Hematopoietic multipotent progenitor cell treated with erythropoietin and hydrocortisone succinate and interleukin-3 and kit ligand, for 8 days (in vitro differentiated cells): Measurements from ENCODE around the gene TIMM22.

Experiments used
- DNase-seq: peaks from one replicate; pipeline ENCODE4 v3.0.0-alpha.2; 2015

Gene TIMM22

DNA sequence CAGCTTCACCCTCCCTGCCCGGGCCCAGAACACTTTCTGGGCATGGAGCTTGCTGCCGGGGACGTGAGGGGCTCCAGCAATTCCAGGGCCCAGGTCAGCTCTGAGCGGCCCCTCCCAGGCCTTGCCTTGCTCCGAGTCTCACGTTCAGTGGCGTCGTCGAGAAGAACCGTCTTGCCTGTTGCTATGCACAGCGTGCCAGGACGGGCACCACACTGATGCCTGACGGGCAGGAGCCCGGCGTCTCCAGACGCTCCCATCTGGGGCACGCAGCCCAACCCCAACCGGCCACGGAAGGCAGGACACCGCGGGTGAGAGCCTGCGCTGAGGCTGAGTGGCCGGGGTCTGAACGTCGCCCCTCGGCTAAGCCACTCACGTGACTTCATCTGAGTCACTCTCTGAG lies 27.1 kb downstream of the TIMM22 start:
- DNase-seq = no peak

DNA sequence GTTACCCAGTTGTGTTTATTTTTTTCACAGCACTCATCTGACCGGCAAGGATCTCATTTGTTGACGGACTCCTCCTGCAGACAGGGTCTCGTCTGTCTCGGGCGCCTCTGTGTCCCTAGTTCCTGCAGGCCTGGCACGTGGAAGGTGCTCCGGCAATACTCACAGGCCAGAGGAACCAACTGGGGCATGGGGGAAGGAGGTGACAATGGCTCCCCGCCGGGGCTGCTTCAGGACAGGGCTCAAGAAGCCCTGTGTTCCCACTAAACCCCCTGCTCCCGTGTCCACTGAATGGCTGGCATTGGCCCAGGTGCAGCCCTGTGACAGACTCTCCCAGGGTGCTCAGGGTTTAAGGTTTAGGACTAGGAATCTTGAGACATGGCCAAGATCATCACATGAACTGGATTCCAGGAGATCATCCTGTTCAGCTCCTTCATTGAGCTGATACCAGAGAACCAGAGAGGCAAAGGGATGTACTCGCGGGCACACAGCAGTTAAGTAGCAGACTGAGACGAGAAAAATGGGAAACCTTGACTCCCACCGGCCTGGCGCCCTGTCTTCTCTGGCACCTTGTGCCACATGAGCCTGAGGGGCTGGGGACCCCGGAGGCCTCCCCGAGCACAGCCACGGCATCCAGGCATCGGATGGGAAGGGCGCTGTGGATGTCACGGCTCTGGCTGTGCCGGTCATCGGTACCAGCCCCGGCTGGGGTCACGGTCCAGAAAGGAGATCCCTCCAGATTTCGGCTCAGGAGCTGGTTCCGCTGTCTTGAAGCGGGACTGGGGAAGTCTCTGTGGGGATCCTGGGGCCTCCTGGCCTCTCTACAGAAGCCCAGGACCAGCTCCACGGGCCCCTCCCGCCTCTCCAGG lies 29.0 kb downstream of the TIMM22 start:
- DNase-seq = no peak

GRCh38 chr17:1026599-1026975 lies 29.7 kb downstream of the TIMM22 start:
- no peak for DNase-seq

DNA sequence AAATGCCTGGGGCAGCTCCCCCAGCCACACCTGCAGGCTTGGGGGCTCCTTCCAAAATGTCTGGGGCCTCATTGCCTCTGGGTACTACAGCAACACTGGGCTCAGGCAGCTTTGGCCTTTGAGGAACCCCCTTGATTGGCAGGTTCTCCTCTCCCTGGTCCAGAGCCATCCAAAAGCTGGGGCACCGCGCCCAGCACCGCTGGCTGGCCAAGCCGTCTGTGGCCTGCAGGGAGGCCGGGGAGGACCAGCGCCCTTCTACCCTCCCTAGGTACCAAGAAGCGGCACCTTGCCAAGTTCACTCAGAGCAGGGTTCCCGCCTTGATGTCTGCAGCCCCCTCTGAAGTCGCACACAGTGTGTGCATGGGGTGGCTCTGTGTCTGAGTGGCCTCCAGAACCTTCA lies 30.1 kb downstream of the TIMM22 start:
- DNase-seq = no peak

- no peak for DNase-seq
Observed at GRCh38 chr17:1029196-1029921, 32.4 kb downstream of the TIMM22 start.

- DNase-seq = no peak
Observed at GRCh38 chr17:1029922-1030644, 33.2 kb downstream of the TIMM22 start.

GRCh38 chr17:1030684-1031532 lies 34.0 kb downstream of the TIMM22 start:
- no peak for DNase-seq

DNA sequence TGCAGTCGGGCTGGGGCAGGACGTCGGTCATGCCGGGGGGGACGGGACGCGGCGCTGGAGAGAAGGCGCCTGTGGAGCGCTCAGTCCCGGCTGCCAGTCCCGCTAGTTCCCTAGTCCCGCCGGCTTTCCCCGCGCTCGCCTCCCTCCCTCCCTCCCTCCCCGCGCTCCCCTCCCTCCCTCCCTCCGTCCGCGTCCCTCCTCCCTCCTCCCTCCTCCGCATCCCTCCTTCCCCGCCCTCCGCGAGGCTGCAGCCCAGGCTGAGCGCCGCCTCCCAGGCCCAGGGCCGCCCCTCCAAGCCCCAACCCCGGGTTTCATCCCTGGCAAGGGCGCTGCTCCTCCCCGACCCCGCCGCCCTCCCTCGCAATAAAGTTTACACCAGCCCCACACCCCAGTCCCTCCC lies 34.8 kb downstream of the TIMM22 start:
- no peak for DNase-seq

- no peak for DNase-seq
Observed at GRCh38 chr17:1032391-1032790, 35.5 kb downstream of the TIMM22 start.

GRCh38 chr17:1033503-1033902 lies 36.6 kb downstream of the TIMM22 start:
- no peak for DNase-seq

DNA sequence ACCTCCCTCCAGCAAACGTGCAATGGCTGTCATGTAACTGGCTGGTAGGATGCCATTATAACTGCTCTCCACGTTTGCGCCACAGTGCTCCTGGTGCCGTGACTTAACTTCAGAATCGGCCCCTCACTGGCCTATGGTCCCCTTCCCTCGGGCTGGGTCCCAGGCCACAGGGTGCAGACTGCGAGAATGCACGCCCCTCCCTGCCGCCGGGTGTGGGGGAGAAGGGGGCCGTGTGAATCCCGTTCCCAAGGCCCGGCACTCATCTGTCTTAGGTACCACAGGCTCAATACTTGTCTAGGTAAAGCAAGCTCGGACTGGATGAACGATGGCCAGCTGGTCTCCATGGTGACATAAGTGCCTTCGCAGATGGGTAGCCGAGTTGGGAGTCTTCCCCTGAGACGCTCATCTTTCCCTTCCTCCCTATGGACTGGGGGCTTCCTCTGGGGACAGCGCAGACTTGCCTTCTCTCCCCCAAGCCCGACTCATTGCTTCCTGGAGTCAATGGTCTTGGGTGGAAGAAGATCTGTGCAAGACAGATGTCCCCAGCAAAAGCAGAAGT lies 37.8 kb downstream of the TIMM22 start:
- no peak for DNase-seq

DNA sequence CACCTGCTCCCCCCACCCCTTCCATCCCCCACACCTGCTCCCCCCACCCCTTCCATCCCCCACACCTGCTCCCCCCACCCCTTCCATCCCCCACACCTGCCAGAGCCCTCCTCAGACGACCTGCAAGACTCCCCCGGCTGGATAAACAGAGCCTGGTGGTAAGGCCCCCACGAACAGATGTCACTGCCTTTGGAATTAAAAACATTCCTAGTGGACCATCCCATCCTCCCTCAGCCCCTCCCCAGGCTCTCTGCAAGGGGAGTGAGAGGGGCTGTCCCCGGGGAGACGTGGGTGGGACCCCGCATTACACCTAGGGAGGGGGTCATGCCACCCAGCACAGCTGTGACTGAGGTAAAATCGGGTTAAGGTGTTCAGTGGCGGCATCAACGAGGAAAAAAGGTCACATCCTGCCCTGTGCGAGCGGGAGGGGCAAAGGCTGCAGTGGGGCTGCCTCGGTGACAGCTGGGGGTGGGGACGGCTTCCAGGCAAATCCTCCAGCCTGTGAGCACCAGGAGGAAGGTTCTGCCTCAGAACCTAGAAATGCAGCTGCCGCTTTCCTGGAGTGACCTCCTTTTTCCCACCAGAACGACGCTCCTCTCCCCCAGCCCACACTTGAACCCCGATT lies 38.7 kb downstream of the TIMM22 start:
- DNase-seq = no peak

- DNase-seq = no peak
Observed at GRCh38 chr17:1036171-1036844, 39.4 kb downstream of the TIMM22 start.

- no peak for DNase-seq
Observed at GRCh38 chr17:1036845-1037237, 39.9 kb downstream of the TIMM22 start.

GRCh38 chr17:1037238-1037879 lies 40.4 kb downstream of the TIMM22 start:
- no peak for DNase-seq

- no peak for DNase-seq
Observed at GRCh38 chr17:1038459-1039122, 41.7 kb downstream of the TIMM22 start.

GRCh38 chr17:1039123-1039507 lies 42.2 kb downstream of the TIMM22 start:
- no peak for DNase-seq

- no peak for DNase-seq
Observed at GRCh38 chr17:1039511-1040215, 42.7 kb downstream of the TIMM22 start.

DNA sequence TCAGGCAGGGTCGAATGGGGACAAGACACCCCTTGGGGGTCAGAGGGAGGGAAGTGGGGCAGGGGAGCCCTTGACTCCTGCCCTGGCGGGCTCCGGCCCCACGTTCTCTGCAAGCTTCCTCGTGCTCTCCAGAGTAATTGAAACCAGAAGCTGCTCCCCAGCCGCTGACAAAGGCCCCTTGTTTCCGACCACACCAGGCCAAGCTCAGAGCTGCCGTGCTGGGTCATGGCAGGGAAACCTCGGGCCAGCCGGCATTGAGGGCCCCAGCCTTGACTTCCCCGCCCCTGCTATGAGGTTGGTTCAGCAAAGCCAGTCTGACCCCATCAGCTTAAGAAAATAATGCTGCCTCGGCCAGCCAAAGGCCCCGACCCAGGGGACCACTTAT lies 43.3 kb downstream of the TIMM22 start:
- DNase-seq = no peak

DNA sequence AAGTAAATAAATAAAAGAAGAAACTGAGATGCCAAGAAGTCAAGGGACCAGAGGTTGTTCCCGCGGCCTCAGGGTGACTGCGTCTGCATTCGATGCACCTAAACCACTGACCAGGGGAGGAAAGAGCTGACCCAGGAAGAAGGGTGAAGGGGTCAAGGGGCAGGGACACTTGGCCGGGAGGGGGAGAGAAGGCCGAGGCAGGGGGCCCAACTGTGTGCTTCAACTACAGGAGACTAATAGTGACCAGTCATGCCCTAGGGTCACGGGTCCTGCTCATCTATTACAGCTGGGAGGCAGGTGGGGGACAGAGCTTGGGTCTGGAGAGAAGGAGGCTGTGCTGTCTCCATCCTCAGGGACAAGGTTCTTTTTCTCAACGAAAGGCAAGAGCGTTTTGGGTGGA lies 44.8 kb downstream of the TIMM22 start:
- no peak for DNase-seq
